Coronary artery (tissue), 2 donors: Measurements from ENCODE around the gene TLK2.

Source experiments
- DNase-seq: peaks from one replicate; pipeline ENCODE4 v3.0.0-alpha.2; 2017; ENCODE audit warnings: low spot score
- H3K27ac ChIP-seq, 2 donors: fragments of 200-600 bp; sonication (generic); one replicate each; pipeline ENCODE4 v1.5.1; 2016 to 2019
- H3K4me3 ChIP-seq: fragments of 200-600 bp; sonication (generic); 2 replicates; pipeline ENCODE4 v1.5.1; 2016; ENCODE audit warnings: mild to moderate bottlenecking, moderate library complexity
- TF ChIP-seq, protein P1 (sequence below): fragments of 200-600 bp; sonication (generic); IDR thresholded peaks from one replicate; pipeline ENCODE4 v1.5.1; 2019; ENCODE audit warnings: antibody characterized with exemption

TLK2 gene

DNA sequence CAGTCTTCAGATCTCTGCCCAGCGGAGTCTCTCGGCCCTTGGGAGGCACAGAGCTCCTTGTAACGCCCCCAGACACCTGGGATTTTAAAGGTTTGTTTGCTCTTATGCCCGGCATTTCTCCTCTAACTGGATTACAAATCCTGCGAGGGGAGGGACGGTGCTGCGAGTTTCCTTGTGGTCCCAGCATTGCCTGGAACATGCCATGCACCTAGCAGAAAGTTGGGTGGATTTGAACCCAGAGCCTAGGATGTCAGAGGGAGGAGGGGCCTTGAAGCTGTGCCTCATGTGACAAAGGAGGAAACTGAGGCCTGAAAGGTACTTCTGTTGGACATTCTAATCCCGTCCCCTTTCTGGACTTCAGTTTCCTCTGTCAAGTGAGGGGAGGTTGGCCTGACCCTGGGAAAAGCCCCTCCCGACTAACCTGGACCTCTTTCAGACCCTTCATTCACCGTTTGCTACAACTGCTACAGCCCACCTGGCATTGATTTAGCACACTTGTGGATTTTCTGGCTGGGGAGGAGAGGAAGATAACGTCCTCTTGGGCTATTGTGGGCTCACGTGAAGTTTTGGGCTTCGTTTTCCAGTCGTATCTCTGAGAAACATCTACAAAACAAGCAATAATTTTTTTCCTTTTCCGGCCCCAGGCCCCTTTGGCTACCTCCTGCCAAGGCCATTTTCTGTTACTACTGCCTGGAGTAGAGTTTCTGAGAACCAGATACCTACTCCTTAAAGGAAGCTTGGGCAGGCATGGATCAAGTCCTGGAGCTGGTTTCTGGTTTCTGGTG is 179.7 kb downstream of the TLK2 start:
- no peak overlapping the region for H3K4me3 ChIP-seq
- DNase-seq: no peak
- TF ChIP-seq, protein P1, sequence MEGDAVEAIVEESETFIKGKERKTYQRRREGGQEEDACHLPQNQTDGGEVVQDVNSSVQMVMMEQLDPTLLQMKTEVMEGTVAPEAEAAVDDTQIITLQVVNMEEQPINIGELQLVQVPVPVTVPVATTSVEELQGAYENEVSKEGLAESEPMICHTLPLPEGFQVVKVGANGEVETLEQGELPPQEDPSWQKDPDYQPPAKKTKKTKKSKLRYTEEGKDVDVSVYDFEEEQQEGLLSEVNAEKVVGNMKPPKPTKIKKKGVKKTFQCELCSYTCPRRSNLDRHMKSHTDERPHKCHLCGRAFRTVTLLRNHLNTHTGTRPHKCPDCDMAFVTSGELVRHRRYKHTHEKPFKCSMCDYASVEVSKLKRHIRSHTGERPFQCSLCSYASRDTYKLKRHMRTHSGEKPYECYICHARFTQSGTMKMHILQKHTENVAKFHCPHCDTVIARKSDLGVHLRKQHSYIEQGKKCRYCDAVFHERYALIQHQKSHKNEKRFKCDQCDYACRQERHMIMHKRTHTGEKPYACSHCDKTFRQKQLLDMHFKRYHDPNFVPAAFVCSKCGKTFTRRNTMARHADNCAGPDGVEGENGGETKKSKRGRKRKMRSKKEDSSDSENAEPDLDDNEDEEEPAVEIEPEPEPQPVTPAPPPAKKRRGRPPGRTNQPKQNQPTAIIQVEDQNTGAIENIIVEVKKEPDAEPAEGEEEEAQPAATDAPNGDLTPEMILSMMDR: no peak
- H3K27ac ChIP-seq: no peak overlapping the region

DNA sequence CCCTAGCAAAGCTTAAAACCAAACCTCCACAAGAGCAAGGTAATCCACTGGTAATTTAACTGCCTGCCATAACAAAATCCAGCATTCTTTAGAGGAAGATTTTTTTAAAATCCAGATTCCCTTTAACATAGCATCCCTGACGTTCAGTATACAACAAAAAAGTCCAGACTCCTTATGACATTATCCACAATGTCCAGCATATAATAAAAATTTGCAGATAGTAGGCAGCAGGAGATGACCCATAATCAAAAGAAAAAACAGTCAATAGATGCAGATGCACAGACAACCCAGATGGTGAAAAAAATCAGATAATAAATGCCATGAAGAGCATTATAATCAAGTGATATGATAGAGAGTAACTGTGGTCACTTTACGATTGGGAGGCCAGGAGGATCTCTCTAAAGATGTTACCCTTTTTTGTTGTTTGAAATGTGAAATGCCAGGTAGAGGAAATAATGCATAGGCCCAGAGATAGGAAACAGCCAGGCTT is 182.0 kb downstream of the TLK2 start:
- H3K27ac ChIP-seq: no peak overlapping the region
- no peak overlapping the region for H3K4me3 ChIP-seq
- TF ChIP-seq, protein P1: no peak
- no peak for DNase-seq

DNA sequence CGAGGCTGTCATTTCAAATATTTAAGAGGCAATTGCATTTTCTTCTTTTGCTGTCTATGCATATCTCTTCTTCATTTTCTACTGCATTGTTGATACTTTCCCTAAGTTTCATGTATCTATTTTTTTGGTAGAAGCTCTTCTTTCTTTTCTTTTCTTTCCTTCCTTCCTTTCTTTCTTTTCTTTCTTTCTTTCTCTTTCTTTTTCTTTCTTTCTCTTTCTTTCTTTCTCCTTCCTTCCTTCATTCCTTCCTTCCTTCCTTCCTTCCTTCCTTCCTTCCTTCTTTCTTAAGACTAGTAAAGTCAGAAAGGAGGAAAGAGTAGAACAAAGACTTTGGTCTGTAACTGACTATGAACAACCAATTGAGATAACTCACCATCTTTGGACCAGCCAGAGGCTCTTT is 182.7 kb downstream of the TLK2 start:
- DNase-seq: no peak
- TF ChIP-seq, protein P1: no peak
- H3K27ac ChIP-seq: no peak overlapping the region
- no peak overlapping the region for H3K4me3 ChIP-seq

DNA sequence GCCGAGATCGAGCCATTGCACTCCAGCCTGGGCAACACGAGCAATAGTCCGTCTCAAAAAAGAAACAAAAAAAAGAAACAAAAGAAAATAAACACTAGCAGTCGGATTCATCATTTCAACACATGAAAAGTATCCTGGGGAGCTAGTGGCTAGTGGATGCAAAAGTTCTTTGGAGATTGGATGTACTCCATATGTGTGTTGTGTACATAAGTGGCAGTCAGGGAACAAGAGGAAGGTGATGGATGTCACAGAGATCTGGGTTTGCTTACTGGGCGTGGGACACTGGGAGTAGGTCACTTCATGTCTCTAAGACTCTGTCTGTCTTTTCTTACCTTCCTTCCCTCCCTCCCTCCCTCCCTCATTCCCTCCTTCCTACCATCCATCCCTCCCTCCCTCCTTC is 184.2 kb downstream of the TLK2 start:
- TF ChIP-seq, protein P1: no peak
- DNase-seq: no peak
- H3K27ac ChIP-seq: no peak overlapping the region
- no peak overlapping the region for H3K4me3 ChIP-seq
